Suprapubic skin (tissue), 4 donors: ENCODE data around the gene FAM89A. TPM values are rescaled to one million over a fixed set of nuclear protein-coding genes. Genes with fewer than 3 reads are reported as not detected.

Experiments used
- DNase-seq, 2 donors: peaks; one replicate each; pipeline ENCODE4 v3.0.0-alpha.2; 2019; ENCODE audit warnings: low spot score in 2 of 2
- H3K27ac ChIP-seq: fragments of 200-600 bp; sonication (generic); one replicate; pipeline ENCODE4 v1.5.1; 2019
- H3K27me3 ChIP-seq: fragments of 200-600 bp; sonication (generic); one replicate; pipeline ENCODE4 v1.5.1; 2019
- H3K36me3 ChIP-seq: fragments of 200-600 bp; sonication (generic); one replicate; pipeline ENCODE4 v1.5.1; 2019
- H3K4me1 ChIP-seq: fragments of 200-600 bp; sonication (generic); one replicate; pipeline ENCODE4 v1.5.1; 2019
- H3K4me3 ChIP-seq: fragments of 200-600 bp; sonication (generic); one replicate; pipeline ENCODE4 v1.5.1; 2019; ENCODE audit warnings: mild to moderate bottlenecking
- H3K9me3 ChIP-seq: fragments of 200-600 bp; sonication (generic); one replicate; pipeline ENCODE4 v1.5.1; 2019
- CTCF ChIP-seq, 2 donors: fragments of 200-600 bp in 1 of 2; fragments of 450-650 bp in 1 of 2; sonication (generic) in 1 of 2; IDR thresholded peaks; one replicate each; pipeline ENCODE4 v1.5.1; 2016 to 2019; ENCODE audit warnings: antibody characterized with exemption in 2 of 2, mild to moderate bottlenecking in 1 of 2, moderate library complexity in 1 of 2
- EP300 ChIP-seq: sonication (generic); formaldehyde crosslinking; IDR thresholded peaks from one replicate; pipeline ENCODE4 v1.6.1; 2017; ENCODE audit warnings: antibody characterized with exemption
- POLR2A ChIP-seq, 2 donors: fragments of 450-650 bp; IDR thresholded peaks; one replicate each; pipeline ENCODE4 v1.6.1; 2017; ENCODE audit warnings: antibody characterized with exemption in 2 of 2, mild to moderate bottlenecking in 2 of 2, moderate library complexity in 2 of 2
- POLR2AphosphoS5 ChIP-seq, 3 donors: sonication (generic); formaldehyde crosslinking; IDR thresholded peaks; one replicate each; pipeline ENCODE4 v1.6.1; 2017; ENCODE audit warnings: antibody characterized with exemption in 3 of 3
- WGBS: methylation state at CpG from one replicate; pipeline ENCODE4 v1.1.5; 2018; 5-methylcytosine and 5-hydroxymethylcytosine counted together
- total RNA-seq, 4 donors: library from RNA; depleted of rRNA; stranded (reverse); fragments of >200 nt; gene quantifications; one replicate each; pipeline ENCODE4 v1.1.0, GENCODE V29; 2016

FAM89A gene
- total RNA-seq, 4 donors from 2014 or later = 25.5 to 59.8 (median 49.7) TPM

GRCh38 chr1:231064418-231064817 is 24.4 kb upstream of the FAM89A start:
- no peaks in the 10 kb centered on the region for H3K9me3 ChIP-seq
- no peak for DNase-seq
- TF ChIP-seq EP300 (no peak), POLR2A (IDR thresholded peaks at IDR 0.05) (no peak), CTCF (IDR thresholded peaks at IDR 0.05) (no peak), POLR2AphosphoS5 (IDR thresholded peaks at IDR 0.05) (no peak)
- no peaks in the 10 kb centered on the region for H3K27me3 ChIP-seq
- H3K27ac ChIP-seq = no peak overlapping the region
- H3K4me3 ChIP-seq = no peak overlapping the region
- WGBS = 89% methylated on average over 3 of the region's 3 CpGs
- H3K36me3 ChIP-seq = no peaks in the 10 kb centered on the region
- H3K4me1 ChIP-seq = no peaks in the 10 kb centered on the region

GRCh38 chr1:231063331-231063730 is 23.3 kb upstream of the FAM89A start:
- no peak overlapping the region for H3K4me3 ChIP-seq
- 76% methylated on average over 6 of the region's 6 CpGs for WGBS
- no peaks in the 10 kb centered on the region for H3K36me3 ChIP-seq
- peaks cover 3% of the 10 kb centered on the region for H3K27me3 ChIP-seq
- DNase-seq = no peak
- no peaks in the 10 kb centered on the region for H3K4me1 ChIP-seq
- TF ChIP-seq EP300 = no peak
- TF ChIP-seq POLR2A (IDR thresholded peaks at IDR 0.05) = no peak
- TF ChIP-seq CTCF (IDR thresholded peaks at IDR 0.05) = no peak
- TF ChIP-seq POLR2AphosphoS5 (IDR thresholded peaks at IDR 0.05) = no peak
- no peak overlapping the region for H3K27ac ChIP-seq
- no peaks in the 10 kb centered on the region for H3K9me3 ChIP-seq

- TF ChIP-seq POLR2A (IDR thresholded peaks at IDR 0.05) (no peak), CTCF (IDR thresholded peaks at IDR 0.05) (no peak), POLR2AphosphoS5 (IDR thresholded peaks at IDR 0.05) (no peak), EP300 (no peak)
- Histone ChIP-seq H3K9me3 (no peaks in the 10 kb centered on the region), H3K36me3 (no peaks in the 10 kb centered on the region), H3K27me3 (peaks cover 3% of the 10 kb centered on the region), H3K27ac (no peak overlapping the region), H3K4me3 (no peak overlapping the region), H3K4me1 (no peaks in the 10 kb centered on the region)
- no peak for DNase-seq
- 90% methylated on average over 11 of the region's 11 CpGs for WGBS
These were observed 22.6 kb upstream of the FAM89A start for GRCh38 chr1:231062500-231063270.

- TF ChIP-seq CTCF (IDR thresholded peaks at IDR 0.05) = no peak
- no peak for TF ChIP-seq EP300
- no peak for TF ChIP-seq POLR2A (IDR thresholded peaks at IDR 0.05)
- TF ChIP-seq POLR2AphosphoS5 (IDR thresholded peaks at IDR 0.05) = no peak
- WGBS = 90% methylated on average over 1 of the region's 1 CpG
- no peak overlapping the region for H3K4me3 ChIP-seq
- no peak for DNase-seq
- peaks cover 3% of the 10 kb centered on the region for H3K27me3 ChIP-seq
- H3K27ac ChIP-seq = no peak overlapping the region
- no peaks in the 10 kb centered on the region for H3K4me1 ChIP-seq
- no peaks in the 10 kb centered on the region for H3K36me3 ChIP-seq
- H3K9me3 ChIP-seq = no peaks in the 10 kb centered on the region
These were observed 19.6 kb upstream of the FAM89A start for GRCh38 chr1:231059566-231060193.

GRCh38 chr1:231058416-231059109 is 18.5 kb upstream of the FAM89A start:
- no peak overlapping the region for H3K27ac ChIP-seq
- no peaks in the 10 kb centered on the region for H3K36me3 ChIP-seq
- H3K4me3 ChIP-seq = no peak overlapping the region
- WGBS = 65% methylated on average over 8 of the region's 8 CpGs
- H3K27me3 ChIP-seq = peaks cover 3% of the 10 kb centered on the region
- TF ChIP-seq EP300 (no peak), POLR2AphosphoS5 (IDR thresholded peaks at IDR 0.05) (no peak), CTCF (IDR thresholded peaks at IDR 0.05) (no peak), POLR2A (IDR thresholded peaks at IDR 0.05) (no peak)
- no peak for DNase-seq
- peaks cover 5% of the 10 kb centered on the region for H3K4me1 ChIP-seq
- H3K9me3 ChIP-seq = no peaks in the 10 kb centered on the region
